ENCODE results near the gene ACBD4. TPM values are rescaled to one million over a fixed set of nuclear protein-coding genes. Genes with fewer than 3 reads are reported as not detected.

The ACBD4 gene
- total and polyA plus RNA-seq, 2 of the 13 experiments (the other 11 are each of a cell fraction or from before 2014, with no cell fraction given) = 16.1 to 26.9 TPM

DNA sequence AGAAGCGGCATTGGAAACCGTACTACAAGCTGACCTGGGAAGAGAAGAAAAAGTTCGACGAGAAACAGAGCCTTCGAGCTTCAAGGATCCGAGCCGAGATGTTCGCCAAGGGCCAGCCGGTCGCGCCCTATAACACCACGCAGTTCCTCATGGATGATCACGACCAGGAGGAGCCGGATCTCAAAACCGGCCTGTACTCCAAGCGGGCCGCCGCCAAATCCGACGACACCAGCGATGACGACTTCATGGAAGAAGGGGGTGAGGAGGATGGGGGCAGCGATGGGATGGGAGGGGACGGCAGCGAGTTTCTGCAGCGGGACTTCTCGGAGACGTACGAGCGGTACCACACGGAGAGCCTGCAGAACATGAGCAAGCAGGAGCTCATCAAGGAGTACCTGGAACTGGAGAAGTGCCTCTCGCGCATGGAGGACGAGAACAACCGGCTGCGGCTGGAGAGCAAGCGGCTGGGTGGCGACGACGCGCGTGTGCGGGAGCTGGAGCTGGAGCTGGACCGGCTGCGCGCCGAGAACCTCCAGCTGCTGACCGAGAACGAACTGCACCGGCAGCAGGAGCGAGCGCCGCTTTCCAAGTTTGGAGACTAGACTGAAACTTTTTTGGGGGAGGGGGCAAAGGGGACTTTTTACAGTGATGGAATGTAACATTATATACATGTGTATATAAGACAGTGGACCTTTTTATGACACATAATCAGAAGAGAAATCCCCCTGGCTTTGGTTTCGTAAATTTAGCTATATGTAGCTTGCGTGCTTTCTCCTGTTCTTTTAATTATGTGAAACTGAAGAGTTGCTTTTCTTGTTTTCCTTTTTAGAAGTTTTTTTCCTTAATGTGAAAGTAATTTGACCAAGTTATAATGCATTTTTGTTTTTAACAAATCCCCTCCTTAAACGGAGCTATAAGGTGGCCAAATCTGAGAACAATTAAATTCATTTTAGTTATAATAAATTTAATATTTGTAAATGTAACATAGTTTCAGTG is 14.5 kb downstream of the ACBD4 start (continued):
- peak; percentile 46; the same call in 1 of the 2 replicates for TF ChIP-seq ZBTB38 (CRISPR knock-in tag; IDR thresholded peaks at IDR 0.05)
- no peak for TF ChIP-seq KAT8 (CRISPR knock-in tag; IDR thresholded peaks at IDR 0.05)
- TF ChIP-seq ISL2 (CRISPR knock-in tag; IDR thresholded peaks at IDR 0.05) = no peak
- TF ChIP-seq, protein P1, sequence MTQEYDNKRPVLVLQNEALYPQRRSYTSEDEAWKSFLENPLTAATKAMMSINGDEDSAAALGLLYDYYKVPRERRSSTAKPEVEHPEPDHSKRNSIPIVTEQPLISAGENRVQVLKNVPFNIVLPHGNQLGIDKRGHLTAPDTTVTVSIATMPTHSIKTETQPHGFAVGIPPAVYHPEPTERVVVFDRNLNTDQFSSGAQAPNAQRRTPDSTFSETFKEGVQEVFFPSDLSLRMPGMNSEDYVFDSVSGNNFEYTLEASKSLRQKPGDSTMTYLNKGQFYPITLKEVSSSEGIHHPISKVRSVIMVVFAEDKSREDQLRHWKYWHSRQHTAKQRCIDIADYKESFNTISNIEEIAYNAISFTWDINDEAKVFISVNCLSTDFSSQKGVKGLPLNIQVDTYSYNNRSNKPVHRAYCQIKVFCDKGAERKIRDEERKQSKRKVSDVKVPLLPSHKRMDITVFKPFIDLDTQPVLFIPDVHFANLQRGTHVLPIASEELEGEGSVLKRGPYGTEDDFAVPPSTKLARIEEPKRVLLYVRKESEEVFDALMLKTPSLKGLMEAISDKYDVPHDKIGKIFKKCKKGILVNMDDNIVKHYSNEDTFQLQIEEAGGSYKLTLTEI (CRISPR knock-in tag; conservative IDR thresholded peaks at IDR 0.05) = no peak
- TF ChIP-seq ZBTB20 (CRISPR knock-in tag; IDR thresholded peaks at IDR 0.05; ENCODE audit: borderline replicate concordance, low read depth) = no peak
- no peak; the same call in 1 of the 2 replicates for TF ChIP-seq RXRA (CRISPR knock-in tag; IDR thresholded peaks at IDR 0.05)
- TF ChIP-seq ZNF382 (CRISPR knock-in tag; IDR thresholded peaks at IDR 0.05; ENCODE audit: borderline replicate concordance) = no peak
- TF ChIP-seq, protein P2, sequence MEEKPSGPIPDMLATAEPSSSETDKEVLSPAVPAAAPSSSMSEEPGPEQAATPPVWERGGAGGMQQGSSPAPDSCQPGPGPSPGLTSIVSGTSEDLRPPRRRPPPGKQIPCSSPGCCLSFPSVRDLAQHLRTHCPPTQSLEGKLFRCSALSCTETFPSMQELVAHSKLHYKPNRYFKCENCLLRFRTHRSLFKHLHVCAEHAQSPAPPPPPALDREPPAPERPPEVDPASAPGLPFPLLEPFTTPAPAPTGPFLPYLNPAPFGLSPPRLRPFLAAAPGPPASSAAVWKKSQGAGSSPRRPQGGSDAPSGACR (CRISPR knock-in tag; IDR thresholded peaks at IDR 0.05) = 0 out of 2 replicates have a peak, but pooled peaks have one; percentile 34
- TF ChIP-seq HMG20A (CRISPR knock-in tag; IDR thresholded peaks at IDR 0.05; ENCODE audit: borderline replicate concordance) = no peak
- no peak for TF ChIP-seq TRIM22 (IDR thresholded peaks at IDR 0.05)
- TF ChIP-seq BCL3 (CRISPR knock-in tag; IDR thresholded peaks at IDR 0.05) = peak; percentile 52; the same call in 1 of the 2 replicates
- no peak for TF ChIP-seq PLRG1 (conservative IDR thresholded peaks at IDR 0.05)
- no peak for TF ChIP-seq ZIK1 (CRISPR knock-in tag; IDR thresholded peaks at IDR 0.05; ENCODE audit: borderline replicate concordance, low read depth)
- TF ChIP-seq YEATS4 (CRISPR knock-in tag; IDR thresholded peaks at IDR 0.05; ENCODE audit: borderline replicate concordance) = no peak
- 0 out of 2 replicates have a peak, but pooled peaks have one; percentile 16 for TF ChIP-seq ZFP82 (CRISPR knock-in tag; IDR thresholded peaks at IDR 0.05; ENCODE audit: borderline replicate concordance)
- peak; percentile 17; the same call in 1 of the 2 replicates for TF ChIP-seq ZNF563 (CRISPR knock-in tag; IDR thresholded peaks at IDR 0.05)
- no peak for TF ChIP-seq ATF7 (IDR thresholded peaks at IDR 0.05)
- TF ChIP-seq ATF7 (CRISPR knock-in tag; IDR thresholded peaks at IDR 0.05) = no peak
- TF ChIP-seq ZNF24 (IDR thresholded peaks at IDR 0.05) = no peak
- 0 out of 2 replicates have a peak, but pooled peaks have one; percentile 12 for TF ChIP-seq ZGPAT (CRISPR knock-in tag; IDR thresholded peaks at IDR 0.05)
- no peak for TF ChIP-seq ZFP36L1 (CRISPR knock-in tag; IDR thresholded peaks at IDR 0.05)
